Mammary epithelial cell (primary cell): Measurements from ENCODE around the gene PBRM1.

Experiments
- CTCF ChIP-seq, 2 donors: IDR thresholded peaks in 1 of 2; conservative IDR thresholded peaks in 1 of 2; 2 replicates each; pipeline ENCODE4 v1.5.1; 2011 to 2012; ENCODE audit warnings: inconsistent platforms in 2 of 2, low read length in 2 of 2, mild to moderate bottlenecking in 2 of 2, control low read depth in 1 of 2, low read depth in 1 of 2; ENCODE audit not compliant: insufficient read depth in 1 of 2; ENCODE audit errors: extremely low read depth in 1 of 2
- EZH2 ChIP-seq: IDR thresholded peaks from 2 replicates; pipeline ENCODE4 v1.6.1; 2012; ENCODE audit warnings: low read length, inconsistent platforms, borderline replicate concordance

- TF ChIP-seq CTCF (conservative IDR thresholded peaks at IDR 0.05 in 1 of 2, IDR thresholded peaks at IDR 0.05 in 1 of 2; ENCODE audit: extremely low read depth in 1 of 2, insufficient read depth in 1 of 2, low read depth in 1 of 2, low read length in 2 of 2) = no peak
- no peak for TF ChIP-seq EZH2
Measured at GRCh38 chr3:52625041-52625440, 60.7 kb downstream of the PBRM1 start.
